Stomach (tissue), 9 donors: ENCODE results near the gene CDC25C. TPM values are rescaled to one million over a fixed set of nuclear protein-coding genes. Genes with fewer than 3 reads are reported as not detected.

Experiments
- DNase-seq, 2 donors: peaks; one replicate each; pipeline versions ENCODE4 v3.0.0 to v3.0.0-alpha.2; 2013 to 2019
- H3K27ac ChIP-seq, 5 donors: fragments of 200-600 bp in 4 of 5; sonication (generic) in 4 of 5; one replicate each; pipeline ENCODE4 v1.5.1; 2013 to 2019; ENCODE audit warnings: mild to moderate bottlenecking in 1 of 5, moderate library complexity in 1 of 5
- H3K27me3 ChIP-seq, 3 donors: fragments of 200-600 bp; sonication (generic); one replicate each; pipeline ENCODE4 v1.5.1; 2017 to 2019; ENCODE audit warnings: mixed run types in 1 of 3
- H3K36me3 ChIP-seq, 4 donors: fragments of 200-600 bp; sonication (generic); 1 replicate in 3 of 4; 2 replicates in 1 of 4; pipeline ENCODE4 v1.5.1; 2016 to 2019
- H3K4me1 ChIP-seq, 4 donors: fragments of 200-600 bp; sonication (generic); one replicate each; pipeline ENCODE4 v1.5.1; 2016 to 2019
- H3K4me3 ChIP-seq, 4 donors: fragments of 200-600 bp; sonication (generic) in 3 of 4; one replicate each; pipeline ENCODE4 v1.5.1; 2016 to 2019; ENCODE audit warnings: mild to moderate bottlenecking in 1 of 4
- H3K9me3 ChIP-seq, 4 donors: fragments of 200-600 bp; sonication (generic); one replicate each; pipeline ENCODE4 v1.5.1; 2016 to 2019
- EP300 ChIP-seq: sonication (generic); formaldehyde crosslinking; IDR thresholded peaks from one replicate; pipeline ENCODE4 v1.6.1; 2017; ENCODE audit warnings: antibody characterized with exemption
- POLR2A ChIP-seq, 4 donors: fragments of 450-650 bp; IDR thresholded peaks; one replicate each; pipeline ENCODE4 v1.6.1; 2016; ENCODE audit warnings: antibody characterized with exemption in 4 of 4, control low read depth in 2 of 4, mild to moderate bottlenecking in 1 of 4, moderate library complexity in 1 of 4
- POLR2AphosphoS5 ChIP-seq, 3 donors: sonication (generic); formaldehyde crosslinking; IDR thresholded peaks; one replicate each; pipeline ENCODE4 v1.6.1; 2016; ENCODE audit warnings: antibody characterized with exemption in 3 of 3
- WGBS, 5 donors: extraction: QIAGEN DNeasy Blood & Tissue Kit in 3 of 5; methylation state at CpG; one replicate each; pipeline versions ENCODE4 v1.1.5 to v1.1.7; 2013 to 2018; 5-methylcytosine and 5-hydroxymethylcytosine counted together
- intact Hi-C: fragments of 100-400 bp; cut with DNase I; formaldehyde crosslinking; loops from one replicate; pipeline ENCODE4 v1.15.1; 2023; ENCODE audit warnings: low total_unique reads
- polyA plus RNA-seq, 3 donors: library from polyadenylated mRNA; stranded (reverse); fragments of 200-250 nt; gene quantifications; one replicate each; pipeline ENCODE4 v1.2.3, GENCODE V29; 2013
- total RNA-seq, 5 donors: library from RNA; depleted of rRNA; stranded (reverse); fragments of >200 nt; gene quantifications; one replicate each; pipeline versions ENCODE4 v1.1.0 to v1.2.3, GENCODE V29; 2014 to 2016
- TF ChIP-seq, protein P1 (sequence below), 7 experiments: fragments of 450-650 bp in 4 of 7; fragments of 200-600 bp in 3 of 7; sonication (generic) in 3 of 7; IDR thresholded peaks; one replicate each; pipeline ENCODE4 v1.5.1; 2016 to 2019; ENCODE audit warnings: antibody characterized with exemption in 7 of 7, control low read depth in 2 of 7, mild to moderate bottlenecking in 1 of 7
- donor health status: healthy with polysubstance abuse.
- donor health status: Bipolar disorder and iron deficiency.
- donor health status: healthy.

The CDC25C gene
- total and polyA plus RNA-seq, 8 donors = 0.75 to 4.1 (median 2.1) TPM; not detected in 3

DNA sequence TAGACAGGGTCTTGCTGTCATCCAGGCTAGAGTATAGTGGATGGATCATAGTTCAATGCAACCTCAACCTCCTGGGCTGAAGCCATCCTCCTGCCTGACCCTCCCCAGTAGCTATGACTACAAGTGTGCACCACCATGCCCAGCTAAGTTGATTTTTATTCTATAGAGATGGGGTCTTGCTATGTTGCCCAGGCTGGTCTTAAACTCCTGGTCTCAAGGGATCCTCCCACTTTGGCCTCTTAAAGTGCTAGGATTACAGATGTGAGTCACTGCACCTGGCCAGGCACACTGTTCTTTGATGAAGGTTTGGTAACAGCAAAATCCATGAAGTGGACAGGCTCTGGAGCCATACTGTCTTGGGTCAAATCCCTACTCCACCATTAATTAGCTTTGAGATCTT, 50.7 kb downstream of the CDC25C start:
- Histone ChIP-seq H3K36me3 (no peaks in the 10 kb centered on the region), H3K27me3 (peaks cover 0 to 4% (median 0%) of the 10 kb centered on the region in 3 donors), H3K27ac (no peak overlapping the region), H3K9me3 (no peaks in the 10 kb centered on the region), H3K4me1 (peaks cover 0 to 7% (median 0%) of the 10 kb centered on the region in 4 donors), H3K4me3 (no peak overlapping the region)
- DNase-seq = no peak
- intact Hi-C loops = no loop called here
- TF ChIP-seq POLR2AphosphoS5 (IDR thresholded peaks at IDR 0.05) (no peak), POLR2A (IDR thresholded peaks at IDR 0.05) (no peak), EP300 (no peak)
- TF ChIP-seq, protein P1, sequence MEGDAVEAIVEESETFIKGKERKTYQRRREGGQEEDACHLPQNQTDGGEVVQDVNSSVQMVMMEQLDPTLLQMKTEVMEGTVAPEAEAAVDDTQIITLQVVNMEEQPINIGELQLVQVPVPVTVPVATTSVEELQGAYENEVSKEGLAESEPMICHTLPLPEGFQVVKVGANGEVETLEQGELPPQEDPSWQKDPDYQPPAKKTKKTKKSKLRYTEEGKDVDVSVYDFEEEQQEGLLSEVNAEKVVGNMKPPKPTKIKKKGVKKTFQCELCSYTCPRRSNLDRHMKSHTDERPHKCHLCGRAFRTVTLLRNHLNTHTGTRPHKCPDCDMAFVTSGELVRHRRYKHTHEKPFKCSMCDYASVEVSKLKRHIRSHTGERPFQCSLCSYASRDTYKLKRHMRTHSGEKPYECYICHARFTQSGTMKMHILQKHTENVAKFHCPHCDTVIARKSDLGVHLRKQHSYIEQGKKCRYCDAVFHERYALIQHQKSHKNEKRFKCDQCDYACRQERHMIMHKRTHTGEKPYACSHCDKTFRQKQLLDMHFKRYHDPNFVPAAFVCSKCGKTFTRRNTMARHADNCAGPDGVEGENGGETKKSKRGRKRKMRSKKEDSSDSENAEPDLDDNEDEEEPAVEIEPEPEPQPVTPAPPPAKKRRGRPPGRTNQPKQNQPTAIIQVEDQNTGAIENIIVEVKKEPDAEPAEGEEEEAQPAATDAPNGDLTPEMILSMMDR (IDR thresholded peaks at IDR 0.05) = no peak

DNA sequence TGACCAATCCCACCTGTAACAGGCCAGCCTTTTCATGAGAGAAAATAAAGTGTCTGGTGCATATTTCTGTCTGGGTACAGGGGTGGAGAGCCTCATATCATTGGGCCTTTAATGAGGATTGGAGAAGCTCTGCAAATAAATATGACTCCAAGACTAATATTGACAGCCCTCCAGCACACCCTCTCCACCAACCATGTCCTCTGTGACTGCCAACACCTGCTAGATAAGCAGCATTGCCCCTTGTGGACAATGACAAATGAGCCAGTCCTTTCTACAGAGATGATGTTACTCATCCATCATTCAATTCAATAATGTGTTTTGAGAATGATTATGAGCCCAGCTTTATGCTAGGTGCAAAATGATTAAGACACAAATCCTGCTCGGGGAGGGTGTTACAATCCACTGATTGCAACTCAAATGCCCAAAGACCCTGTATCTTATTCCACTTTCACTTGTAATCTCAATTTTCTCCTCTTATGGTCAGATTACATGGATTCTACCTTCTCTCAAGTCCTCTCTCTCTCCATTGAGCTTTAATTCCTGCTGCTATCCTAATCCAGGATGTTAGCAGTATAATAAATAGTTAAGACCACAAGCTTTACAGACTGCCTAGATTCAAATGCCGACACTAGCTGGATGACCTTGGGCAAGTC, 55.1 kb downstream of the CDC25C start:
- Histone ChIP-seq H3K27ac (no peak overlapping the region), H3K4me3 (no peak overlapping the region), H3K27me3 (peaks cover 0 to 39% (median 13%) of the 10 kb centered on the region in 3 donors), H3K9me3 (no peaks in the 10 kb centered on the region), H3K36me3 (no peaks in the 10 kb centered on the region), H3K4me1 (peaks cover 6 to 20% (median 13%) of the 10 kb centered on the region in 4 donors)
- TF ChIP-seq, protein P1 (IDR thresholded peaks at IDR 0.05) = no peak
- TF ChIP-seq EP300 (no peak), POLR2AphosphoS5 (IDR thresholded peaks at IDR 0.05) (no peak), POLR2A (IDR thresholded peaks at IDR 0.05) (no peak)
- no peak for DNase-seq
- intact Hi-C loops = no loop called here
- 53 to 75% (median 64%) methylated on average over 2 of the region's 2 CpGs for whole genome bisulfite sequencing, 5 donors

DNA sequence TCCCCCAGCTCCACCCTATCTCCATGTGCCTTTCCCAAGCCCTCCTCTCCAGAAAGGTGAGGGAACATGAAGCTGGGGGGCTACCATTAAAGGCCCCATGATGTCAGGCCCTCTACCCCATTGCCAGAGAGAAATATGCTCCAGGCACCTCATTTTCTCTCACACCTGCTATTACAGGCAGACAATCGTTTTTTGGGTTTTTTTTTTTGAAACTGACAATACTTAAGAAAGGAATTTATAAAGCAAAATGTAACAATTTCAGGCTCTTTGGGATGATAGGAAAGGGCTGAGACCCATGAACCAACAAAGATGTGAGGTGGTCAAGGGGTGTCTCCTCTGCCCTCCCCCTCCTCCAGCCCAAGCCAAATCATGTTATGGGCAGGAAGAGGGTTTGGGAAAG, 55.7 kb downstream of the CDC25C start:
- 35 to 56% (median 50%) methylated on average over 1 of the region's 1 CpG for WGBS, 5 donors
- intact Hi-C loops = no loop called here
- Histone ChIP-seq H3K36me3 (no peaks in the 10 kb centered on the region), H3K4me3 (no peak overlapping the region), H3K9me3 (no peaks in the 10 kb centered on the region), H3K27ac (no peak overlapping the region), H3K27me3 (peaks cover 0 to 39% (median 13%) of the 10 kb centered on the region in 3 donors), H3K4me1 (peaks cover 6 to 20% (median 13%) of the 10 kb centered on the region in 4 donors)
- TF ChIP-seq POLR2AphosphoS5 (IDR thresholded peaks at IDR 0.05) (no peak), POLR2A (IDR thresholded peaks at IDR 0.05) (no peak), EP300 (no peak)
- TF ChIP-seq, protein P1 (IDR thresholded peaks at IDR 0.05) = no peak
- no peak for DNase-seq

GRCh38 chr5:138275379-138275782, 56.2 kb downstream of the CDC25C start:
- intact Hi-C loops = no loop called here
- TF ChIP-seq POLR2AphosphoS5 (IDR thresholded peaks at IDR 0.05) (no peak), POLR2A (IDR thresholded peaks at IDR 0.05) (no peak), EP300 (no peak)
- TF ChIP-seq, protein P1 (IDR thresholded peaks at IDR 0.05) = no peak
- WGBS, 5 donors = 41 to 55% (median 48%) methylated on average over 3 of the region's 3 CpGs
- peak in 1 of 2 donors; percentile 40 for DNase-seq
- Histone ChIP-seq H3K9me3 (no peaks in the 10 kb centered on the region), H3K4me1 (peaks cover 6 to 20% (median 13%) of the 10 kb centered on the region in 4 donors), H3K36me3 (no peaks in the 10 kb centered on the region), H3K27me3 (peaks cover 0 to 39% (median 13%) of the 10 kb centered on the region in 3 donors), H3K4me3 (no peak overlapping the region), H3K27ac (no peak overlapping the region)
